AG04450 (cell line): ENCODE data around the gene UBE2H. TPM values are rescaled to one million over a fixed set of nuclear protein-coding genes. Genes with fewer than 3 reads are reported as not detected.

ENCODE experiments used
- CTCF ChIA-PET: fragments of 300-600, 350-600 bp; formaldehyde crosslinking; extraction: SDS; loops from one replicate; lab custom pipeline; 2022; ENCODE audit warnings: antibody characterized with exemption, inconsistent platforms; lab: Charles Lee
- POLR2A ChIA-PET: fragments of 350-600 bp; formaldehyde crosslinking; extraction: SDS; loops from one replicate; lab custom pipeline; 2021; ENCODE audit warnings: antibody characterized with exemption, inconsistent platforms; lab: Yijun Ruan, JAX
- DNase-seq: peaks from one replicate; pipeline ENCODE4 v3.0.0-alpha.2; 2011; ENCODE audit warnings: low read depth, low spot score
- H3K27ac ChIP-seq: one replicate; pipeline ENCODE4 v1.5.1; 2012; ENCODE audit warnings: low read depth, low read length, control low read depth
- H3K27me3 ChIP-seq: one replicate; pipeline ENCODE4 v1.6.0; 2012; ENCODE audit warnings: low read length; ENCODE audit not compliant: control insufficient read depth, insufficient read depth
- H3K4me3 ChIP-seq: 2 replicates; pipeline ENCODE4 v1.5.1; 2011; ENCODE audit warnings: mild to moderate bottlenecking, low read depth, low read length, control low read depth
- H3K9me3 ChIP-seq: 2 replicates; pipeline ENCODE4 v1.5.1; 2012; ENCODE audit warnings: low read length; ENCODE audit not compliant: control insufficient read depth, insufficient read depth
- polyA minus RNA-seq: library from RNA; depleted of rRNA, polyadenylated mRNA; stranded (reverse); fragments of >200 nt; gene quantifications from 2 replicates; pipeline ENCODE4 v1.2.3, GENCODE V29; 2011; rRNA and poly(A)+ RNA removed
- polyA plus RNA-seq: library from polyadenylated mRNA; depleted of rRNA; stranded (reverse); fragments of >200 nt; gene quantifications from 2 replicates; pipeline ENCODE4 v1.2.3, GENCODE V29; 2011; rRNA removed
- TF ChIP-seq, protein P1 (sequence below): IDR thresholded peaks from 2 replicates; pipeline ENCODE4 v1.5.1; 2011; ENCODE audit warnings: low read depth, low read length, control low read depth, inconsistent platforms

Gene UBE2H
- 161 and 180 TPM in 2 replicates for polyA plus RNA-seq
- 103 and 136 TPM in 2 replicates for polyA minus RNA-seq

DNA sequence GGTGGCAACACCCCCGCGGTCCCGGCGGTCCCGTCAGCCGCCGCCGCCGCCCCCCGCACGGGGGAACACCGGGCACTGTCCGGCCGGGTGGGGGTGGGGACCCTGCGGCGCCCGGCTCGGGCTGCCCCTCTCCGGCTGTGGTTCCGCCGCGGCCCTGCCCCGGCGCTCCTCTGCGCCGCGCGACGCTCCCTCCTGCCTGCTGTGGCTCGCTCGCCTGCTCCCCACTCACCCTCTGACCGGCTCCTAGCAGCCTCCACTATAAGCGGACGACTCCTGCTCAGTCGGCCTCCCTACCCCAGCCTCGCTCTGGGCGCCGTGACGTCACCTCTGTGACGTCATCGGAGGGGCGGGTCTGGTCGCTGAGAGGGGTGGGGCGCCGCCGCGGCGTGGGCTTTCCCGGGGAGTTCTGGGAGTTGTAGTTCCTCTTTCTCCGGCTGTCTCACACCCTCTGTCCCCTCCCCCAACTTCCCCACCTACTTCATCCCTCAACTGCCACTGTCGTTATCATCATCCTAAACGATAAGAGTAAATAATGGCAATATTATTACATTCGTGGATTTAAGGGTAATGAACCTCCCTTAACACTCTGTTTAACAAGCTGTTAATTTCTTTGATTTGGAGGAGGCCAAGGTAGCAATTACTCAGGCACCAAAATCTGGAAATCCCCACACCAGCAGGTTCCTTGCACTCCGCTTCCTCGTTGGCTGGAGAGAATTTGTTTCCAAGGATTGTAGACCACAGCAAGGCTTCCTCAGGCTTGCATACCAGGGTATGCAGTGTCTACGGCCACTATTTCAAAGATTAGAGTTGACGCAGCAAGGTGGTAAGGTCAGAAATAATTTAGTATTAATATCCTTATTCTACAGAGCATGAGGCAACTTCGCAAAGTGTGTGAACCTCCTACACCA is at the start of gene UBE2H:
Gene UBE2H (minus strand): TSS at position 308 of the 908 bp plus-strand sequence. CDS start 405 bp downstream, outside the sequence.
- POLR2A ChIA-PET, result no interaction called here
- Histone ChIP-seq H3K27me3 (no peaks in the 10 kb centered on the region), H3K27ac (peak within 1 kb of the TSS; percentile 77), H3K9me3 (peaks cover 4% of the 10 kb centered on the region; the same call in 1 of the 2 replicates), H3K4me3 (peak within 1 kb of the TSS; percentile 90)
- TF ChIP-seq, protein P1, sequence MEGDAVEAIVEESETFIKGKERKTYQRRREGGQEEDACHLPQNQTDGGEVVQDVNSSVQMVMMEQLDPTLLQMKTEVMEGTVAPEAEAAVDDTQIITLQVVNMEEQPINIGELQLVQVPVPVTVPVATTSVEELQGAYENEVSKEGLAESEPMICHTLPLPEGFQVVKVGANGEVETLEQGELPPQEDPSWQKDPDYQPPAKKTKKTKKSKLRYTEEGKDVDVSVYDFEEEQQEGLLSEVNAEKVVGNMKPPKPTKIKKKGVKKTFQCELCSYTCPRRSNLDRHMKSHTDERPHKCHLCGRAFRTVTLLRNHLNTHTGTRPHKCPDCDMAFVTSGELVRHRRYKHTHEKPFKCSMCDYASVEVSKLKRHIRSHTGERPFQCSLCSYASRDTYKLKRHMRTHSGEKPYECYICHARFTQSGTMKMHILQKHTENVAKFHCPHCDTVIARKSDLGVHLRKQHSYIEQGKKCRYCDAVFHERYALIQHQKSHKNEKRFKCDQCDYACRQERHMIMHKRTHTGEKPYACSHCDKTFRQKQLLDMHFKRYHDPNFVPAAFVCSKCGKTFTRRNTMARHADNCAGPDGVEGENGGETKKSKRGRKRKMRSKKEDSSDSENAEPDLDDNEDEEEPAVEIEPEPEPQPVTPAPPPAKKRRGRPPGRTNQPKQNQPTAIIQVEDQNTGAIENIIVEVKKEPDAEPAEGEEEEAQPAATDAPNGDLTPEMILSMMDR, result no peak
- CTCF ChIA-PET, result interaction anchor here (0.6 to 1.4 kb wide), 3 partner anchors 58 to 128 kb away, joined by 3 to 4 read pairs (median 3); no protein-coding TSS in a partner anchor
- DNase-seq, result peak; percentile 77

DNA sequence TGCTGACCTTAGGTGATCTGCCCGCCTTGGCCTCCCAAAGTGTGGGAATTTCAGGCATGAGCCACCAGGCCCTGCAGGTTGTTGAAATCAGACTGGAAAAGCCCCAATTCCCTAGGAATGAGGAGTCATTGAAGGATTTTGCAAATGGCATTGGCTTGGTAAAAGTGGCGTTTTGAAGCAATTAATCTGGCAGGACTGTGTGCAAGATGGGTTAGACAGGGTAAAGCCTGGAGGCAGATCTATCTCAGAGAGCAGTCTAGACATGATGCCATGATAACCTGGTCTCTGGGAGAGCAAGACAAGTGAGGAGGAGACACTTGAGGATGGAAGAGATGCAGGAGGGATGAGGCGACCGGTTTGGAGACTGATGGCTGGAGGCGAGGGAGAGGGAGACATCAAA is 45.7 kb upstream of the UBE2H start:
- DNase-seq, result no peak
- no peak overlapping the region for H3K4me3 ChIP-seq
- no peaks in the 10 kb centered on the region for H3K9me3 ChIP-seq
- POLR2A ChIA-PET, result no interaction called here
- TF ChIP-seq, protein P1, result no peak
- H3K27ac ChIP-seq, result no peak overlapping the region
- no peaks in the 10 kb centered on the region for H3K27me3 ChIP-seq
- CTCF ChIA-PET, result no interaction called here

DNA sequence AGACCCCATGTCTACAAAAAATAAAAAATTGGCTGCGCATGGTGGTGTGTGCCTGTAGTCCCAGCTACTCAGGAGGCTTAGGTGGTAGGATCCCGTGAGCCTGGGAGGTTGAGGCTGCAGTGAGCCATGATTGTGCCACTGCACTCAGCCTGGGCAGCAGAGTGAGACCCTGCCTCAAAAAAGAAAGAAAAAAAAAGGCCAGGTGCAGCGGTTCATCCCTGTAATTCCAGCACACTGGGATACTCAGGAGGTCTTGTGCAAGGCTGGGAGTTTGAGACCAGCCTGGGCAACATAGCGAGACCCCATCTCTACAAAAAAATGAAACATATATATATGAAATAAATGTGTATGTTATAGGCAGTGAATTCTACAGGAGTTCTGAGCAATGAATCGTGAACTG is 44.5 kb upstream of the UBE2H start:
- Histone ChIP-seq H3K9me3 (no peaks in the 10 kb centered on the region), H3K27ac (no peak overlapping the region), H3K27me3 (no peaks in the 10 kb centered on the region), H3K4me3 (no peak overlapping the region)
- ChIA-PET POLR2A (no interaction called here), CTCF (no interaction called here)
- TF ChIP-seq, protein P1, result no peak
- DNase-seq, result no peak

DNA sequence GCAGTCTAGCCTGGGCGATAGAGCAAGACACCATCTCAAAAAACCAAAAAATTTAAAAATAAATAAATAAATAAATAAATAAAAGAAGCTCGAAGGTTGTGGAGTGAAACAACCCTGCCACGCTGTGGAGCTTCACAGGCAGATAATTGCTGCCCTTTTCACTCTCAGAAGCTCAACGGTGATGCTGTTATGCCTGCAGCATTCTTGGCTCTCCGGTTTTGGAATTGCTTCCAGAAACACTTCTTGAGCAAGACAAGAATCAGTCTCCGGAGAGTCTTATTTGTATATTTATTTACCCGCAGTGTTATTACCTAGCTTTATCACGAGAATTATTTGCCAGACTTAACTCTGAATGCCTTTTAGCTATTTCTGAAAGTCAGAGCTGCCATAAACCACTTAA is 40.5 kb upstream of the UBE2H start:
- TF ChIP-seq, protein P1, result no peak

More for the DNA sequence above, 40.5 kb upstream of the UBE2H start:
- H3K27me3 ChIP-seq, result no peaks in the 10 kb centered on the region
- ChIA-PET POLR2A (interaction anchor here (0.6 kb wide), 1 partner anchor 121 kb away, joined by 8 read pairs; no protein-coding TSS in a partner anchor), CTCF (no interaction called here)
- H3K27ac ChIP-seq, result no peak overlapping the region
- DNase-seq, result no peak
- H3K4me3 ChIP-seq, result no peak overlapping the region
- no peaks in the 10 kb centered on the region for H3K9me3 ChIP-seq
